Stimulated activated CD4-positive, alpha-beta T cell treated with anti-CD3 and anti-CD28 coated beads, TNF-alpha, amount 100 ng/mL, for 1 hour (primary cell): ENCODE results near the gene PLEKHF1.

ENCODE experiments used
- DNase-seq, 3 donors: peaks; one replicate each; pipeline ENCODE4 v3.0.0-alpha.2; 2020; ENCODE audit warnings: low read depth in 3 of 3, low spot score in 1 of 3

The PLEKHF1 gene

DNA sequence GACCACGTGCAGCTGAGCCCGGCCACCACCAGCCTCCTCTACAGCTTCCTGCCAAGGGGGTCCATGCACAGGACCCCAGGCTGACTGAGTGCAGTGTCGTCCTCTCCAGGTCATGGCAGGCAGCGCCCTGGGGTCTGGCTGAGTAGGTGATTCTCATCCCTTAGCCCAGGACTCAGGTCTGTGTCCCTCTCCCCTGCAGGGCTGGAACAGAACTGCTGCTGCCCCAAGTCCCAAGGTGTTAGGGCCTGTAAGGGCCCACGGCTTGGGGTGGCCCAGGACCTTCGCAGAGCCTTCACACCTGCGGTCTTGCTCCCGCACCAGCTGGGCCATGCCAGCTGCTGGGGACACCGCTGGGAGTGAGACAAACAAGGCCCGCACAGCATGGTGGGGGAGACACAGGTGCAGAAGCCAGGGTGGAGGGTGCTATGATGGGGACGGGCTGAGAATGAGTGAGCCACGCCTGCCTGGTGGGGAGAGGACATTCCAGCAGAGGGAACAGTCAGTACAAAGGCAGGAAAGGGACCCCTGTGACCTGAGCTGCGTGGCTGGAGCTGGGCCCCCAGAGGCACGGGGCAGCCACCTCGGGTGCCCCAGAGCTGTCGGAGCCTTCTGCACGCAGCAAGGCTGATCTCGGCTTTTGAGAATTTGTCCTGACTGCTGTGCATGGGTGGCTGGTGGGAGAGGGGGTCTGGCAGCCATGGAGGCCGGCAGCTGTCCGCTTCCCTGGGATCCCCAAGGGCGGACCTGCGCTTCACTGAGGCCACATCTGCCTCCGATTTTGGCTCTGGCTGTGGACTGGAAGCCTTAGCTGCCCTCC, 11.9 kb downstream of the PLEKHF1 start:
- no peak for DNase-seq

- no peak for DNase-seq
Measured at GRCh38 chr19:29678484-29679106, 13.3 kb downstream of the PLEKHF1 start.

GRCh38 chr19:29679598-29680210, 14.4 kb downstream of the PLEKHF1 start:
- no peak for DNase-seq

DNA sequence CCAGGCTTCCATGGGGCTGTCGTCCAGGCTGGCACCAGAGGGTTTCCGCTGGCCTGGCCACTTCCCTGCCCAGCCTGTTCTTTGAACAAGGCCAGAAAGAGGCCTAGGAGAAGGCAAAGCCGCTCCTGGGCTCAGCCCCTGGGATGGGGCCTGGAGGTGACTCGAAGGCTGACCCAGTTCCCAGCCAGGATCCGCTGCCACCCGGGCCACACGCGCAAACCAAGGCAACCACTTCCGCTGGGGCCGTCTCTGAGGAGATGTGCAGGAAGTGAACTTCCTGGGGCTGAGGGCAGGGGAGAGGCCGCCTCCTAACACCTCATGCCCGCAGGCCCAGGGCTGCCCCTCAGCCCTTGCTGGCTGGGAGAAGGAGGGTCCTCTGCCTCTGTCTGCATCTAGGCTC, 15.2 kb downstream of the PLEKHF1 start:
- DNase-seq = peak; percentile 49 to 59 (median 55)

- DNase-seq = no peak
Measured at GRCh38 chr19:29680937-29681336, 15.7 kb downstream of the PLEKHF1 start.

DNA sequence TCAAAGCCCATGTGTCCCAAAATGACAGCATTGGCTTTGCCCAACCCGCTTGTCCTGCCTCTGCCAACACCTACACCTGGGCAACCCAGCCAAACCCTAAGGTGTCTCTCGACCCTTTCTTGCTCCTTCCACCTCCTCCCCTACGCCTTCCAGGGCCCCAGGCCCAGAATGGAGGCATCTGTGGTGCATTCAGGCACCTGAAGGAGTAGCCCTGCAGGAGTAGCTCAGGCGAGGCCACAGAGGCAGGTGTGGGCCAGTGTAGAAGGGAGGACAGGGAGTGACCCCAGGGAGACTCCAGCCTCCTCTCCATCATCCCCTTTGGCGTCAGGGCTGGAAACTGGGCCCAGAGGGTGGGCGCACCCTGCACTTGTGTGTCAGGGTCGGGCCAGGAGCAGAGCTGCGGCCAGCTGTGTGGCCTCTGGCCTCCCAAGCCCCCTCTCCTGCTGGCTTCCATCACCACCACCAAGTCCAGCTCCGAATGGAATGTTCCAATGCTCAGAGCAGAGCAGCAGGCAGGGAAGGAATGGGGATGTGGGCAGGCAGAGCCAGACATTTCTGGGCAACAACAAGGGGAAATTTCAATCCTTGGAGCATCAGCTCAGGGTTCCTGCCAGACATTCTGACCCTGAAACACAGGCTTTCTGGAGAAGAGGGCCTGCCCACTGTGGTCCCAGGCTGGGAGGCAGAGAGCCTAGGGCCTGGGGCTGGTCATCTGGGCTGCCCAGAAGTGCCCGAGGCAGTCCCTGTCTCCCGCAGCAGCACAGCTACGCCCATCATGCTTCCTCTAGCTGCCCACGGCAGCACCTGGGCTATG, 16.4 kb downstream of the PLEKHF1 start:
- no peak for DNase-seq

DNA sequence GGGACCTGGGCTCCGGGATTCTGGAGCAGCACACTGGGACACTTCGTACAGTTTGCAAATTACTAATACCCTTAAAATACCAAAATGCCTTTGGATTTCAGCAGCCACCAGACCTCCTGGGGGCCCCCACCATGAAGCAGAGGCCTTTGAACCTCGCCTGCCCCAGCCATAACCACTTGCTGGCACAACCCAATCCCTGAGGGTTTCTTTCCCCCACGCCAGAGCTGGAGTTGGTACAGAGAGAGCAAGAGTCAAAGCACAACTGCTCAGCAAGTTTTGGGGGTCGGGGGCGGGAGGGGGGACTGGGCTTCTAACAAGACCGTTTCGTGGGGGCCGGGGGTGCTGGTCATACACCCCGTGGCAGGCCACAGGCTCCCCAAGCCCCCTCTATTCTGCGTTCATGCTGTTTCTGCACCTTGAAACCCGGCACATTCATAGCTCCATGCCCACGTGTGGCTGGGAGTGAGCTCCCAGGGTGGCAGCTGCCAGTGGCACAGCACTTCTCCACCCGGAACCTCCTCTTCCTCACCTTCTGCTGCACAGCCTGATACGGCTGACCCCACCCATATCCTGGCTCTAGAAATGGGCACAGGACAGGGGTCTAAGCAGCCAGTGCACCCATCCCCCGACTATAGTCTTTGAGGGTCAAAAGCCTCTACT, 17.1 kb downstream of the PLEKHF1 start:
- no peak for DNase-seq

DNA sequence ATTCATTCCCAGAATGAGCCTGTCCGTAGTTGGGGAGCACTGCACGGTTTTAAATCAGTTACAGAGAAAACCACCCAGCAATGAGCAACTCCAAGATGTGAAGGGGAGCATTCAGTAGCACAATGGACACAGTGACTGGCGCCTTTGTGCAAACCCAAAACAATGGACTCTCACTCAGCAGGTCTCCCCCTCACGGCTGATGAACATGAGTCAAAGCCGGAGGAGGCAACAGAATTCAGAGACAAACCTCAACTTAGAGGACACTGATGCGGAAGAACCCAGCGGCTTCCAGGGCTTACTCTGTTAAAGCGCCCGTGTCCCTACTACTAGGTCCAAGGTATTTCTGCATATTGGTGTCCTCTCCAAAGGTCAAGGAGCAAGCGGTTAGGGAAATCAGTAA, 17.7 kb downstream of the PLEKHF1 start:
- no peak for DNase-seq

GRCh38 chr19:29685326-29685725, 20.1 kb downstream of the PLEKHF1 start:
- DNase-seq = no peak

DNA sequence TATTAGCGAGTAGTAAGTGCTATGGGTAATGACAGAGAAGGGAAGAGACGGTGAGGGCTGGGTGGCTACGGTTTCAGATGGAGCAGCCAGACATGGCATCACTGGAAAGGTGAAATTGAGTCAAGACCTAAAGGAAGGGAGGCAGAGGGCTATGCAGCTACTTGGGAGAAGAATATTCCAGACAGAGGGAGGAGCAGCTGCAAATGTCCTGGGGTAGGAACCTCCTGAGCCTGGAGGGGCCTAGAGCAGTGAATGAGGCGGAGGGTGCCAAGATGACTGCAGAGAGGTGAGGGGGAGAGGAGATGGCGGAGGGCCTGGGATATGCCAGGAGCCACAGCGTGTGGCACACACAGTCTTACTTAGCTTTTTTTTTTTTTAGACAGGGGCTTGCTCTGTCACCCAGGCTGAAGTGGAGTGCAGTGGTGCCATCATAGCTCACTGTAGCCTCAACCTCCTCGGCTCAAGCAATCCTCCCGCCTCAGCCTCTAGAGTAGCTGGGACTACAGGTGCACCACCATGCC, 21.1 kb downstream of the PLEKHF1 start:
- no peak for DNase-seq

- DNase-seq = no peak
Measured at GRCh38 chr19:29687244-29687896, 22.1 kb downstream of the PLEKHF1 start.

DNA sequence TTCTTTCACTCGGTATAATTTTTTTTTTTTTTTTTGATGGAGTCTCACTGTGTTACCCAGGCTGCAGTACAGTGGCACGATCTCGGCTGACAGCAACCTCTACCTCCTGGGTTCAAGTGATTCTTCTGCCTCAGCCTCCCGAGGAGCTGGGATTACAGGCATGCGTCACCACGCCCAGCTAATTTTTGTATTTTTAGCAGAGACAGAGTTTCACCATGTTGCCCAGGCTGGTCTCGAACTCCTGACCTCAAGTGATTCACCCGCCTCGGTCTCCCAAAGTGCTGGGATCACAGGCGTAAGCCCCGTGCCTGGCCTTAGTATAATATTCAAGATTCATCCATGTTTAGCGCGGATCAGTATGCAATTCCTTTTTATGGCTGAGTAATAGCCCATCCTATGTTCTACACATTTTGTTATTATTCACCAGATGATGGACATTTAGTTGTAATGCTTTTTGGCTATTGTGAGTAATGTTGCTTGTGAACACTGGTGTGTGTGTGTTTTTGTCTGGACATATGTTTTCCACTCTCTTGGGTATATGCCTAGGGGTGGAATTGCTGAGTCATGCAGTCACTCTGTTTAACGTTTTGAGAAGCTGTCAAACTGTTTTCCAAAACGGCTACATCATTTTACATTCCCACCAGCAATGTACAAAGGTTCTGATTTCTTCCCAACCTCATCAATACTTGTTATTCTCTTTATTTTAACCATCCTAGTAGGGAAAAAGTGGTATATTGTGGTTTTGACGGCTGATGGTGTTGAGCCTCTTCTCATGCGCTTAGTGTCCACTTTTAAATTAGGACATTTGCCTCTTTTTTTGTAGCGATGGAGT, 22.9 kb downstream of the PLEKHF1 start:
- DNase-seq = no peak

GRCh38 chr19:29690842-29691241, 25.6 kb downstream of the PLEKHF1 start:
- peak in 1 of 3 donors; percentile 27 for DNase-seq

GRCh38 chr19:29694161-29694560, 28.9 kb downstream of the PLEKHF1 start:
- no peak for DNase-seq

- peak in 2 of 3 donors; percentile 68 to 83 for DNase-seq
Measured at GRCh38 chr19:29694669-29695627, 29.7 kb downstream of the PLEKHF1 start.

DNA sequence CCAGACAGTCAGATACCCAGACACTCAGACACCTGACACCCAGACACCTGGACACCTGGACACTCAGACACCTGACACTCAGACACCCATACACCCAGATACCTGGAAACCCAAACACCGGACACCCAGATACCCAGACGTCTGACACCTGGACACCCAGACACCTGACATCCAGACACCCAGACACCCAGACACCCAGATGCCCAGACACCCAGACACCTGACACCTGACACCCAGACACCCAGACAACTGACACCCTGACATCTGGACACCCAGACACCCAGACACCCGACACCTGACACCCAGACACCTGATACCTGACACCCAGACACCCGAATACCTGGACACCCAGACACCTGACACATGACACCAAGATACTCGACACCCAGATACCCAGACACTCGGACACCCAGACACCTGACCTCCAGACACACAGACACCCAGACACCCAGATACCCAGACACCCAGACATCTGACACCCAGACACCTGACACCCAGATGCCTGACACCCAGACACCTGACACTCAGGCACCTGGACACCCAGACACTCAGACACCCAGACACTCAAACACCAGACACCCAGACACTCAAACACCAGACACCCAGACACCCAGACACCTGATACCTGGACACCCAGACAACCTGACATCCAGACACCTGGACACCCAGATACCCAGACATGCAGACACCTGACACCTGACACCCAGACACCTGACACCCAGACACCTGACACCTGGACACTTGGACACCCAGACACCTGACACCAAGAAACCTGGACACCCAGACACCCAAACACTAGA, 30.7 kb downstream of the PLEKHF1 start:
- no peak for DNase-seq

DNA sequence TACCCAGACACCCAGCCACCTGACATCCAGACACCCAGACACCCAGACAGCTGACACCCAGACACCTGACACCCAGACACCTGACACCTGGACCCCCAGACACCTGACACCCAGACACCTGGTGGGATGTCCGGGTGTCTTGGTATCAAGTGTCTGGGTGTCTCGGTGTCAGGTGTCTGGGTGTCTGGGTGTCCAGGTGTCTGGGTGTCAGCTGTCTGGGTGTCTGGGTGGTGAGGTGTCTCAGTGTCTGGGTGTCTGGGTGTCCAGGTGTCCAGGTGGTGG, 31.2 kb downstream of the PLEKHF1 start:
- no peak for DNase-seq
